ENCODE measurements around the gene ARL8A. TPM values are rescaled to one million over a fixed set of nuclear protein-coding genes. Genes with fewer than 3 reads are reported as not detected.

Gene ARL8A
- total RNA-seq, 6 experiments from 2014 or later: 44.6 to 60.7 (median 48.6) TPM

DNA sequence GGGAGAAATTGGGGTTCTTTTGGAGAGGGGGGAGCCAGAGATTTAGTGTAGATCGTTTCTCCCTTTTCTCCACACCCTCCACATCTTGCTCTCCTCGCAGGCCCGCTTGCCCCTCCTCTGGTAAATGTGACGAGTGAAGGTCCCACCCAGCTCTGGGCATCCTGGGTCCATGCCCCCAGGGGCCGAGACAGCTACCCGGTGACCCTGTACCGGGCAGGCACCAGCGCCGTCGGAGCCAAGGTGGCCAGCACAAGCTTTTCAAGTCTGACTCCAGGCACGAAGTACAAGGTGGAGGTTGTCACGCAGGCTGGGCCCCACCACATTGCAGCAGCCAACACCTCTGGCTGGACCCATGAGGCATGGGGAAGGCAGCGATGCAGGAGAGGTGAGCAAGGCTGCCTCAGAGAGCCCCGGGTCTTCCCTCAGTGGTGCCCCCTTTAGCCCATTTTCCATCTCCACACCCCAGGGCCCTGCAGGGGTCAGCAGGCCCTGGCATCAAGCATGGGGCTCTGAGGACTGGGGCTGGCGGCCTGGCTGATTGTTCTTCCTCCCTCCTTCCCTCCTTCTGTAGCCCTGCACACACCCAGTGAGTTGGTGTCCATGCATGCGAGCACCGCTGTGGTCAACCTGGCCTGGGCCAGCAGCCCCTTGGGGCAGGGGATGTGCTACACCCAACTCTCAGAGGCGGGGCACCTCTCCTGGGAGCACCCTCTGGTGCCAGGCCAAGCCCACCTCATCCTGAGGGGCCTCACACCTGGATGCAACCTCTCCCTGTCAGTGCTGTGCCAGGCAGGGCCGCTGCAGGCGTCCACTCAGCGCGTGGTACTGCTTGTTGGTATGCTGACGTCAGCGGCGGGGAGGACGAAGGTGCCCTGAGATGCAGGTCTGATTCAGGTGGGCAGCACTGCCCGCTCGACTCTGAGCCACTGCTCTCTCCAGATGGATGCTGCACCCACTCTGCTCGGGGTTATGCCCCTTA lies 32.7 kb upstream of the ARL8A start:
- no peaks in the 10 kb centered on the region for H3K4me1 Mint-ChIP-seq (ENCODE audit: low read depth)
- H3K4me3 Mint-ChIP-seq: no peak overlapping the region
- no peaks in the 10 kb centered on the region for H3K9me3 Mint-ChIP-seq
- H3K27ac Mint-ChIP-seq: no peak overlapping the region
- TF ChIP-seq, protein P1, sequence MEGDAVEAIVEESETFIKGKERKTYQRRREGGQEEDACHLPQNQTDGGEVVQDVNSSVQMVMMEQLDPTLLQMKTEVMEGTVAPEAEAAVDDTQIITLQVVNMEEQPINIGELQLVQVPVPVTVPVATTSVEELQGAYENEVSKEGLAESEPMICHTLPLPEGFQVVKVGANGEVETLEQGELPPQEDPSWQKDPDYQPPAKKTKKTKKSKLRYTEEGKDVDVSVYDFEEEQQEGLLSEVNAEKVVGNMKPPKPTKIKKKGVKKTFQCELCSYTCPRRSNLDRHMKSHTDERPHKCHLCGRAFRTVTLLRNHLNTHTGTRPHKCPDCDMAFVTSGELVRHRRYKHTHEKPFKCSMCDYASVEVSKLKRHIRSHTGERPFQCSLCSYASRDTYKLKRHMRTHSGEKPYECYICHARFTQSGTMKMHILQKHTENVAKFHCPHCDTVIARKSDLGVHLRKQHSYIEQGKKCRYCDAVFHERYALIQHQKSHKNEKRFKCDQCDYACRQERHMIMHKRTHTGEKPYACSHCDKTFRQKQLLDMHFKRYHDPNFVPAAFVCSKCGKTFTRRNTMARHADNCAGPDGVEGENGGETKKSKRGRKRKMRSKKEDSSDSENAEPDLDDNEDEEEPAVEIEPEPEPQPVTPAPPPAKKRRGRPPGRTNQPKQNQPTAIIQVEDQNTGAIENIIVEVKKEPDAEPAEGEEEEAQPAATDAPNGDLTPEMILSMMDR (IDR thresholded peaks at IDR 0.05): no peak
- H3K36me3 Mint-ChIP-seq (ENCODE audit: low read depth): no peaks in the 10 kb centered on the region
- DNase-seq: no peak
- peaks cover 32% of the 10 kb centered on the region for H3K27me3 Mint-ChIP-seq (ENCODE audit: insufficient read depth)

DNA sequence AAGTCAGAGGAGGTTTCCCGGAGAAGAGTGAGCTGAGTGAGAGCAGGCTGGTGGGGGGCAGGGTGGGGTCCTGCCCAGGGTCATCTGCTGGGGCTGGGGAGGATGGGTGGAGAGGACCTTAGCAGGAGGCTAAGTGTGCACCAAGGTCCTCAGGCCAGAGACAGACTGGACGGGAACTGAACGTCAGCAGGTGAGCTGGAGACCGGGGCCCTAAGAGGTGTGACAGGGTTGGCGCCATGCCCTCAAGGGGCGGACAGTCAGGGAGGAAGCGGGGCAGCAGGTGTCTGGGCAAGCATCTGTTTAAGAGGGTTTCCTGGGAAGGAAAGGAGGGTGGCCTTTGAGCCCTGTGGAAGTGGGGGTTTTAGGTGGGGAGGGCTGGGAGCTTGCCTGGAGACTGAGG lies 29.5 kb upstream of the ARL8A start:
- H3K4me1 Mint-ChIP-seq (ENCODE audit: low read depth): no peaks in the 10 kb centered on the region
- TF ChIP-seq, protein P1 (IDR thresholded peaks at IDR 0.05): no peak
- H3K9me3 Mint-ChIP-seq: no peaks in the 10 kb centered on the region
- H3K4me3 Mint-ChIP-seq: no peak overlapping the region
- H3K27ac Mint-ChIP-seq: no peak overlapping the region
- H3K36me3 Mint-ChIP-seq (ENCODE audit: low read depth): no peaks in the 10 kb centered on the region
- DNase-seq: no peak
- peaks cover 13% of the 10 kb centered on the region for H3K27me3 Mint-ChIP-seq (ENCODE audit: insufficient read depth)

DNA sequence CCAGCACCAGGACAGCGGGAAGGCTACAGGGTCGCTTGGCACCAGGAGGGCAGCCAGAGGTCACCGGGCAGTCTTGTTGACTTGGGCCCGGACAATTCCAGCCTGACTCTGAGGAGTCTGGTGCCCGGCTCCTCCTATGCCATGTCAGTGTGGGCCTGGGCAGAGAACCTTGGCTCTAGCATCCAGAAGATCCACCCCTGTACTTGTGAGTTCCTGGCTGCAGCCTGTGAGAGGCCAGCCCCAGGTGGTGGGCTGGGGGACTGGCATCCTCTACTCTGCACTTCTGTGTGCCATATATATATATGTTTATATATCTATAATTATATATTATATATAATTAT lies 27.4 kb upstream of the ARL8A start:
- H3K4me3 Mint-ChIP-seq: no peak overlapping the region
- DNase-seq: no peak
- H3K27ac Mint-ChIP-seq: no peak overlapping the region
- H3K27me3 Mint-ChIP-seq (ENCODE audit: insufficient read depth): peaks cover 11% of the 10 kb centered on the region; the same call in 1 of the 2 replicates
- TF ChIP-seq, protein P1 (IDR thresholded peaks at IDR 0.05): no peak
- no peaks in the 10 kb centered on the region for H3K36me3 Mint-ChIP-seq (ENCODE audit: low read depth)
- no peaks in the 10 kb centered on the region for H3K9me3 Mint-ChIP-seq
- peaks cover 8% of the 10 kb centered on the region for H3K4me1 Mint-ChIP-seq (ENCODE audit: low read depth)

DNA sequence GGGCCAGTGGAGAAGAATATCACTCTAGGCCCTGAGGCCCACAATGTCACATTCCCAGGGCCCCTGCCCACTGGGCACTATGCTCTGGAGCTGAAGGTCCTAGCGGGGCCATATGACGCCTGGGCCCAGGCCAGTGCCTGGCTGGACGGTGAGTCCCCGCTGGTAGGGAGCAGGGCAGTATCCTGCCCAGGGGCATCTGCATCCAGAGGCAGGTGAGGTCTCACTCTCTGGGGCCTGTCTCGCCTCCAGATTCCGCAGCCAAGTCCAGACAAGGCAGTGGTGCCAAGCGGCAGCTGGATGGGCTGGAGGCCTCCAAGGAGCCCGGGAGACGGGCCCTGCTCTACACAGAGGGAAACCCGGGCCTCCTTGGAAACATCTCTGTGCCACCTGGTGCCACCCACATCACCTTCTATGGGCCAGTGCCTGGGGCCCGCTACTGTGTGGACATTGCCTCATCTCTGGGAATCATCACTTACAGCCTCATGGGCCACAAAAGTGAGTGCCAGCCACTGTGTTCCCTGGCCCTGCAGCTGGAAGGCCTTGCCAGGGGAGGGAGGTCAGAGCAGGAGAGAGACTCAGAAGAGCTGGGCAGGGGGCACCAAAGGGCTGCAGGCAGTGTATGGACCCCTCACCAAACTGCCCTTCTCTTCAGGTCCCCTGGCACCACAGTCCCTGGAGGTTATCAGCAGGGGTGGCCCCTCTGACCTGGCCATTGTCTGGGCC lies 26.9 kb upstream of the ARL8A start:
- no peaks in the 10 kb centered on the region for H3K36me3 Mint-ChIP-seq (ENCODE audit: low read depth)
- no peak overlapping the region for H3K27ac Mint-ChIP-seq
- TF ChIP-seq, protein P1 (IDR thresholded peaks at IDR 0.05): no peak
- H3K4me1 Mint-ChIP-seq (ENCODE audit: low read depth): peaks cover 8% of the 10 kb centered on the region
- H3K9me3 Mint-ChIP-seq: no peaks in the 10 kb centered on the region
- no peak overlapping the region for H3K4me3 Mint-ChIP-seq
- H3K27me3 Mint-ChIP-seq (ENCODE audit: insufficient read depth): peaks cover 16% of the 10 kb centered on the region
- DNase-seq: no peak

DNA sequence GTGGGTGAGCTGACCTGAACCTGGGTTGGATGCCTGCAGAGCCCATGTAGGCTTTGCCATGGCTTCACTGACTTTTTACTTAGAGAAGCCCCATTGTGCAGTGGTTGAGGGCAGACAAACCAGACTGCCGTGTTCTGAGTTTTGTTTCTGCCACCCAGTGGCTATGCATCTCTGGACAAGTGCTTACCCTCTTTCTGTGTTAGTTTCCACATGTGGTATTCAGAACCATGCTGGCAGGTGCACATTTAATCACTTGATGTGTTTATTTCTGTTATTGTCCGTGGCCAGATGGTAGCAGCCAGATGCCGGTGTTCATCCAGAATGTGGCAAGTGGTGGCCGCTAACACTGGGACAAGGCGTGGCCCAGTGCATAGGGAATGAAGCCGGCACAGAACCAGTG lies 26.2 kb upstream of the ARL8A start:
- H3K4me3 Mint-ChIP-seq: no peak overlapping the region
- peaks cover 8% of the 10 kb centered on the region for H3K4me1 Mint-ChIP-seq (ENCODE audit: low read depth)
- DNase-seq: no peak
- peaks cover 18% of the 10 kb centered on the region for H3K27me3 Mint-ChIP-seq (ENCODE audit: insufficient read depth)
- H3K9me3 Mint-ChIP-seq: no peaks in the 10 kb centered on the region
- TF ChIP-seq, protein P1 (IDR thresholded peaks at IDR 0.05): no peak
- H3K27ac Mint-ChIP-seq: no peak overlapping the region
- no peaks in the 10 kb centered on the region for H3K36me3 Mint-ChIP-seq (ENCODE audit: low read depth)

Measured in HFFc6 (cell line).